Activated CD4-positive, alpha-beta T cell treated with anti-CD3 and anti-CD28 coated beads, Interleukin-2, amount 10 ng/mL, durations not matched to agents 24 days and 14 days (primary cell): ENCODE results near the gene ESRRB. TPM values are rescaled to one million over a fixed set of nuclear protein-coding genes. Genes with fewer than 3 reads are reported as not detected.

Experiments
- DNase-seq: peaks from one replicate; pipeline ENCODE4 v3.0.0; 2022
- H3K27ac Mint-ChIP-seq: one replicate; pipeline ENCODE4 v1.8.0; 2022; ENCODE audit warnings: mild to moderate bottlenecking, mixed read lengths
- H3K27me3 Mint-ChIP-seq: one replicate; pipeline ENCODE4 v1.8.0; 2022; ENCODE audit warnings: mixed read lengths
- H3K36me3 Mint-ChIP-seq: one replicate; pipeline ENCODE4 v1.8.0; 2022; ENCODE audit warnings: low read depth, mild to moderate bottlenecking, mixed read lengths
- H3K4me1 Mint-ChIP-seq: one replicate; pipeline ENCODE4 v1.8.0; 2021; ENCODE audit warnings: mixed read lengths
- H3K4me3 Mint-ChIP-seq: one replicate; pipeline ENCODE4 v1.8.0; 2022; ENCODE audit warnings: mild to moderate bottlenecking, moderate library complexity, mixed read lengths
- H3K9me3 Mint-ChIP-seq: one replicate; pipeline ENCODE4 v1.8.0; 2021; ENCODE audit warnings: mixed read lengths
- intact Hi-C: fragments of 100-400 bp; cut with micrococcal nuclease; formaldehyde crosslinking; loops from one replicate; pipeline ENCODE4 v1.15.1; 2023
- total RNA-seq: library from RNA; stranded (reverse); gene quantifications from 2 replicates; pipeline ENCODE4 v1.2.3, GENCODE V29; 2022

The ESRRB gene
- total RNA-seq = 0.05 and 0.09 TPM in 2 replicates

- Mint-ChIP-seq H3K4me1 (peaks cover 2% of the 10 kb centered on the region), H3K36me3 (no peaks in the 10 kb centered on the region), H3K27me3 (peaks cover 74% of the 10 kb centered on the region), H3K4me3 (no peak within 1 kb of the TSS), H3K9me3 (no peaks in the 10 kb centered on the region), H3K27ac (no peak within 1 kb of the TSS)
- no peak for DNase-seq
- intact Hi-C loops = no loop called here
Measured at GRCh38 chr14:76375947-76376404, at the start of gene ESRRB. Gene ESRRB (plus strand): TSS chr14:76376137. CDS start chr14:76376402, 265 bp downstream.

GRCh38 chr14:76326918-76327689, 48.8 kb upstream of the ESRRB start:
- Mint-ChIP-seq H3K27me3 (peaks cover 36% of the 10 kb centered on the region), H3K4me1 (no peaks in the 10 kb centered on the region), H3K27ac (no peak overlapping the region), H3K4me3 (no peak overlapping the region), H3K9me3 (no peaks in the 10 kb centered on the region), H3K36me3 (no peaks in the 10 kb centered on the region)
- intact Hi-C loops = no loop called here
- DNase-seq = no peak

- intact Hi-C loops = no loop called here
- no peaks in the 10 kb centered on the region for H3K4me1 Mint-ChIP-seq
- peaks cover 36% of the 10 kb centered on the region for H3K27me3 Mint-ChIP-seq
- no peak for DNase-seq
- H3K4me3 Mint-ChIP-seq = no peak overlapping the region
- no peak overlapping the region for H3K27ac Mint-ChIP-seq
- no peaks in the 10 kb centered on the region for H3K9me3 Mint-ChIP-seq
- no peaks in the 10 kb centered on the region for H3K36me3 Mint-ChIP-seq
Measured at GRCh38 chr14:76328457-76329137, 47.3 kb upstream of the ESRRB start.

GRCh38 chr14:76329154-76329928, 46.6 kb upstream of the ESRRB start:
- no peak overlapping the region for H3K4me3 Mint-ChIP-seq
- H3K4me1 Mint-ChIP-seq = no peaks in the 10 kb centered on the region
- DNase-seq = no peak
- no peaks in the 10 kb centered on the region for H3K36me3 Mint-ChIP-seq
- no peaks in the 10 kb centered on the region for H3K9me3 Mint-ChIP-seq
- intact Hi-C loops = no loop called here
- H3K27me3 Mint-ChIP-seq = peaks cover 36% of the 10 kb centered on the region
- no peak overlapping the region for H3K27ac Mint-ChIP-seq

- DNase-seq = no peak
- no peaks in the 10 kb centered on the region for H3K36me3 Mint-ChIP-seq
- H3K27me3 Mint-ChIP-seq = peaks cover 36% of the 10 kb centered on the region
- H3K4me1 Mint-ChIP-seq = no peaks in the 10 kb centered on the region
- H3K9me3 Mint-ChIP-seq = no peaks in the 10 kb centered on the region
- intact Hi-C loops = no loop called here
- H3K4me3 Mint-ChIP-seq = no peak overlapping the region
- no peak overlapping the region for H3K27ac Mint-ChIP-seq
Measured at GRCh38 chr14:76329951-76330350, 46.0 kb upstream of the ESRRB start.

GRCh38 chr14:76330411-76331327, 45.3 kb upstream of the ESRRB start:
- DNase-seq = no peak
- no peaks in the 10 kb centered on the region for H3K36me3 Mint-ChIP-seq
- intact Hi-C loops = no loop called here
- no peak overlapping the region for H3K27ac Mint-ChIP-seq
- peaks cover 36% of the 10 kb centered on the region for H3K27me3 Mint-ChIP-seq
- no peak overlapping the region for H3K4me3 Mint-ChIP-seq
- no peaks in the 10 kb centered on the region for H3K9me3 Mint-ChIP-seq
- H3K4me1 Mint-ChIP-seq = no peaks in the 10 kb centered on the region

- no peak for DNase-seq
- H3K36me3 Mint-ChIP-seq = no peaks in the 10 kb centered on the region
- H3K27ac Mint-ChIP-seq = no peak overlapping the region
- no peak overlapping the region for H3K4me3 Mint-ChIP-seq
- H3K4me1 Mint-ChIP-seq = no peaks in the 10 kb centered on the region
- no peaks in the 10 kb centered on the region for H3K9me3 Mint-ChIP-seq
- H3K27me3 Mint-ChIP-seq = peaks cover 36% of the 10 kb centered on the region
- intact Hi-C loops = no loop called here
Measured at GRCh38 chr14:76331328-76332011, 44.5 kb upstream of the ESRRB start.

GRCh38 chr14:76333664-76334063, 42.3 kb upstream of the ESRRB start:
- Mint-ChIP-seq H3K9me3 (no peaks in the 10 kb centered on the region), H3K36me3 (no peaks in the 10 kb centered on the region), H3K27me3 (peaks cover 31% of the 10 kb centered on the region), H3K4me3 (no peak overlapping the region), H3K27ac (no peak overlapping the region), H3K4me1 (no peaks in the 10 kb centered on the region)
- intact Hi-C loops = no loop called here
- DNase-seq = no peak

GRCh38 chr14:76334316-76334715, 41.6 kb upstream of the ESRRB start:
- no peak overlapping the region for H3K27ac Mint-ChIP-seq
- H3K4me1 Mint-ChIP-seq = no peaks in the 10 kb centered on the region
- intact Hi-C loops = no loop called here

GRCh38 chr14:76336876-76337275, 39.1 kb upstream of the ESRRB start:
- Mint-ChIP-seq H3K4me3 (no peak overlapping the region), H3K27me3 (peaks cover 2% of the 10 kb centered on the region), H3K36me3 (no peaks in the 10 kb centered on the region), H3K4me1 (no peaks in the 10 kb centered on the region), H3K27ac (no peak overlapping the region), H3K9me3 (no peaks in the 10 kb centered on the region)
- intact Hi-C loops = no loop called here
- no peak for DNase-seq

More at GRCh38 chr14:76334316-76334715, 41.6 kb upstream of the ESRRB start:
- H3K36me3 Mint-ChIP-seq = no peaks in the 10 kb centered on the region
- H3K4me3 Mint-ChIP-seq = no peak overlapping the region
- no peak for DNase-seq
- no peaks in the 10 kb centered on the region for H3K9me3 Mint-ChIP-seq
- peaks cover 25% of the 10 kb centered on the region for H3K27me3 Mint-ChIP-seq

- H3K9me3 Mint-ChIP-seq = no peaks in the 10 kb centered on the region
- no peak for DNase-seq
- H3K4me3 Mint-ChIP-seq = no peak overlapping the region
- no peak overlapping the region for H3K27ac Mint-ChIP-seq
- intact Hi-C loops = no loop called here
- H3K4me1 Mint-ChIP-seq = no peaks in the 10 kb centered on the region
- peaks cover 2% of the 10 kb centered on the region for H3K27me3 Mint-ChIP-seq
- H3K36me3 Mint-ChIP-seq = no peaks in the 10 kb centered on the region
Measured at GRCh38 chr14:76337635-76338545, 38.0 kb upstream of the ESRRB start.
